DMS53 treated with DMSO at 0.1 percent for 48 hours (cell line): ENCODE data around the gene PDGFRB.

Experiments used
- DNase-seq: peaks from one replicate; lab custom pipeline; 2025; ENCODE audit not compliant: unreplicated experiment; lab: John Stamatoyannopoulos, UW

The PDGFRB gene

DNA sequence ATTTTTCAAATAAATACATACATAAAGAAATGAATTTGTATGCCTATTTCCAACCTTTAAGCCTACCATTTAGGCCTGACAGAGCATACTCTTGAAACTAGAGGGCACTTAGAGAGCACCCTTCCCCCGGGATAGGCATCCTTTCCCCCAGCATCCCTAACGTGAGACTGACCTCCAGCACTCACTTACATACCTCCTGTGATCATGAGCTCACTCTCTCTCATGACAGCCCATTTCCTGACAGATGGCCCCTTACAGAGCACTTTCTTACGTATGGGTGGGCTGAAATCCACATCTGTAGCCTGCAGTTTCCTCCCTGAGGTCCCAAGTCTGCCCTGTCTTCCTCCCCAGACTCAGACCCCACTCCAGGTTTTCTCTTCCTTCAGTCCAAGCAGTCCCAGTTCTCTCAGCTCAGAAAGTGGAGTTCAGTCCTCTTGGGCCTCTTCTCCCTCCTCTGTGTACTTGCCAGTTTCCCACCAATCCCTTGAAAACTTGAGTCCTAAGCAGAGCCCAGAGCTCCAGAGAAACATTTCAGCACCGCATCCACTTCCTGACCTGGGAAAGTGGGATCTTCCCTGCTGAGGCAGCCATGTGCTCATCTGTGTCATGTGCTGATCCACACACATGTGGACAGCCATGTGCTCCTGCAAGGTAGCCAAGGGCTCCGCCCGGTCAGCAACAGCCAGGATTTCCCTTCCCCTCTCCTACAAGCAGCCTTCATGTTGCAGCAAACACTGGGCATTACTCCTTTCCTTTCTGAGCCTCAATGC, 8.8 kb upstream of the PDGFRB start:
- DNase-seq, result no peak

DNA sequence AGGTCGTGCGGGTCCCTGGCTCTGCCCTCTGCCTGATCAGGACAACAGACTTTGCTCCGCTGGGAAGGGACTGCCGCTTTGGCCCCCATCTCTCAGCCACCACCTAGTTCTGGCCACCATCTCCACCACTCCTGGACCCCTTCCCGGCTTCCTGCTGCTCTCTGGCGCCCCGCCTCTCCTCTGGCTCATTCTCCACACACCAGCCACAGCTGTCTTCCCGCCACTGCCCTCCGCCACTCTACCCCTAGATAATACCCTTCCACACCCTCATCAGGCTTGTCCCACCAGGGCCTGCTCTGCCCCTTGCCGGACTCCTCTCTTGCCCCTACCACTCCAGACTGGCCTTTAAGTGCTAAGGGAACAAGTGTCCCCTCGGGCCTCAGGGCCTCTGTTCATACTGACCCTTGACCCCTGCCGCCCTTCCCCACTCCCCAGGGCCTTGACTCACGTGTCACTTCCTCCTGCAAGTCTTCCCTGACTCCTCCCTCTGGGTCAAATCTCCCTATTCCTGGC, 8.0 kb upstream of the PDGFRB start:
- DNase-seq, result no peak

DNA sequence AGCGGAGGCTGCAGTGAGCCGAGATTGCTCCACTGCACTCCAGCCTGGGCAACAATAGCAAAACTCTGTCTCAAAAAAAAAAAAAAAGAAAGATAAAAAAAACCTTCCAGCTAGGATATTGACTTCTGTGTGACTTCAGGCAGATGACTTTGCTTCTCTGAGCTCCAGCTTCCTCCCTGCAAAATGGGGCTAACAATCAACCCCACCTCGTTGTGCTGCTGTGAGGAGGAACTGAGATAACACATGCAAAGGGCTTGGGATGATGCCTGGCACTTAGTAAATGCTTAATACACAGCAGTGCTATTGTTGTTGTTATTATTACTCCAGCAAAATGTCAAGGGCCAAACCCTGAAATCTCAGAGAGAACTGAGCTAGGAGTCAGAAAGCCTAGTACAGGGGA, 7.4 kb upstream of the PDGFRB start:
- no peak for DNase-seq

DNA sequence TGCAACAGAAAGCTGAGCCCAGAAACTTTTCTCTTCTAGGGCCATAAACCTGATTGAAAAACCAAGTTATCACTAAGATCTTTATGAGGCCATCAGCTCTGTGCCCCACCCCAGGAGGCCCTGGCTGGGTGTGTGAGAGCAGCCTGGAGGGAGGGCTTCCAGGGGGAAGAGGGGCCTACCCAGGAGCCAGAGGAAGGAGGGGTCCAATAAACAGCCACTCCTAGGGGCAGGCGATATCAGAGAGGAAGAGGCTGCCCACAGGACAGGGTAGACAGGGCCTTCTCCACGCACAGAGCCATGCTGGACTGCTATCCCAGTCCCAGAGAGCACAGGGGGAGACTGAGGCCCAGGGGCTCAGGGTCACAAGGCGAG, 6.5 kb upstream of the PDGFRB start:
- no peak for DNase-seq

DNA sequence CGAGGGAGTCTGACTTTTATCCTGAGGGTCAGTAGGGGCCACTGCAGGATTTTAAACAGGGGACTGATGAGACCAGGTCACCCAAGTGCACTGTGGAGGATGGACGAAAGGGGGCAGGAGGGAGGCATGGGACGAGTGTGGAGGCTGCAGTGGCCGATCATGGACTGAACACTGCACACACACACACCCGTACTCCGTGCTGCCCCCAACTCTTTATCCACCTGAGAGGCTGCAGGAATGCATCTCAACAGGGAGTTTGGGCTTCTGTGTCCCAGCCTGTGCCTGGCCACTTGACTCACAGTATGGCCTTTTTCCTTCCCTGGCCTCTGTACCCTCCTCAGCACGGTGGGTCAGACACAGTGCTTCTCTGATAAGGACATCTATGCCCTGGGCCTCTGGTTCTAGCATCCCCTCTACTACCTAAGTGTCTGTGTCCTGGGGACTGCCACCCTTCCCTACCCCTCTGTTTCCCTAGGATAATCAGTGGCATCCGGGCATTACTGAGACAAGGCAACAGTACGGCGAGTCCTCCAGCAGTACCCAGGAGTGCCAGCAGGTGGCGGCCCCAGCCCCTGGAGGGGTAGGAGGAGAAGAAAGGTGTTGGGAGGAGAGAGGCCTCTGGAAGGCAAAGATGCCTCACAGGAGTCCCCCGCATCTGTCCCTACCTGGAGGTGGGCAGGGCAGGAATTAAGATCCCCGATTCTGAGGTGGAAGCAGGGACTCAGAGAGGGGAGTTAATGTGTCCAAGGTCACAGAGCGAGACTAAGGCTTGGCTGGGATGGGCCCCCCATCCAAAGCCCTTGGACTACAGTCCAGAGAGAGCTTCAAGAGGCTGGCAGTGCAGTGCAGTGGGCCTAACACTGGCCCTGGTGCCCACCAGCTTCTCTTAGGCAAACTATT, 5.8 kb upstream of the PDGFRB start:
- DNase-seq, result peak; percentile 66

DNA sequence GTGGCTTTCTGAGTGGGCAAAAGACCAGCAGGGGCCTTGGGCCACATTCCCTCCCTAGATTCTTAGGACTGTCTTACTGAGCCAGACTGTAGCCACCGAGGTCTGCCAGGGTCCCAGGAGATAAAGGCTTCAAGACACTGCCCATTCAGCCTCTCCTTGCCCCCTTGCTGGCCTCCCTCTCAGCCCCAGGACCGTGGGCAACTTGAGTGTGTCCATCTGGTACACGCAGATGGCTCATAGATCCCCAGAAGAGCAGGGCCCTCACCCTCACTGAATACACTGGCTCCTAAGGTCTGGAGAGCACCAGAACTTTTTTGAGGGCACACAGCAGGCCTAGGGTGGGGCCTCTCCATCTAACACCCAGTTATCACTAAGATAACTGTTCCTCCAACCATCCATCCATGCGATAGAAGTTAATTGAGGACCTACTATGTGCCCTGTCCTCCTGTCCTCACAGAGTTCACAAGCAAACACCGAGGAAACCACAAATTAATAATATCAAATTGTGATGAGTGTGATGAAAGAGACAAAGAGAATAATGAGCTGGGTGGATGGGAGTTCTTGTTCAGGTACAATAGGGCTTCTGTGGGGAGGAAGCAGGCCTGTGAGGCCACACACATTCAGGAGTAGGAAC, 4.9 kb upstream of the PDGFRB start:
- DNase-seq, result no peak

DNA sequence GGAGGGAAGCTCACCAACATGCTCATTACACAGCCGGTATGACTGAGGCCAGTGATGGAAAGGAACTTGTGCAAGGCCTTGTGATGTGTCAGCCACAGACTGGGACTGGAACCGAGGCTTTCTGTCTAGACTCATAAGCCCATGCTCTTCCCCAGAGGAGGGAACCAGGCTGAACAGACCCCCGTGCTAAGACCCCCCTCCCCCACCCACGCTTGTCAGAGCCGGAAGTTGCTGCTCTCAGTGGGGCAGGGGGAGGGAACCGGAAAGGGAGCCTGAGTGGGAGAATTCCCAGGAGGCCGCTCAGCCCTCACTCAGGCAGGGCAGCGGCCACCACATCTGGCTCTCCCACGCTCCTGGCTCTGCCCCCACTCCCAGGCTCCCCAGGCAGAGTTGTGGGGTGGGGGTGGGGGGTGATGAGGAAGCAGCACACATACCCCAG, 4.1 kb upstream of the PDGFRB start:
- no peak for DNase-seq

DNA sequence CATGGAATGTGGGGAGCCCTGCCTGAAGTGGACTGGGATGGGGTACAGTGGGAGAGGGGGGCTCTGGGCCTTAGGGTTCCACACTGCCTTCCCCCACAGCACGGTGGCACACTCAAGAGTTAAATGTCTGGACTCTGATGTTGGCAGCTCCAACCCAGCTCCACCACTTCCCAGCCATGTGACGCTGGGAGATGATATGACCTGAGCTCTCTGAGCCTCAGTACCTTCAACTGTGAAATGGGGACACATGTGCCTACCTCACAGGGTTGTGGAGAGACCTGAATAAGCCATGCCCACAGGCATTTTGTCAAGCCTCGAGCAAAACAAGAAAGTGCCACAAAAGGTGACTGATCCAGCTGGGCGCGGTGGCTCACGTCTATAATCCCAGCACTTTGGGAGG, 3.4 kb upstream of the PDGFRB start:
- DNase-seq, result no peak

DNA sequence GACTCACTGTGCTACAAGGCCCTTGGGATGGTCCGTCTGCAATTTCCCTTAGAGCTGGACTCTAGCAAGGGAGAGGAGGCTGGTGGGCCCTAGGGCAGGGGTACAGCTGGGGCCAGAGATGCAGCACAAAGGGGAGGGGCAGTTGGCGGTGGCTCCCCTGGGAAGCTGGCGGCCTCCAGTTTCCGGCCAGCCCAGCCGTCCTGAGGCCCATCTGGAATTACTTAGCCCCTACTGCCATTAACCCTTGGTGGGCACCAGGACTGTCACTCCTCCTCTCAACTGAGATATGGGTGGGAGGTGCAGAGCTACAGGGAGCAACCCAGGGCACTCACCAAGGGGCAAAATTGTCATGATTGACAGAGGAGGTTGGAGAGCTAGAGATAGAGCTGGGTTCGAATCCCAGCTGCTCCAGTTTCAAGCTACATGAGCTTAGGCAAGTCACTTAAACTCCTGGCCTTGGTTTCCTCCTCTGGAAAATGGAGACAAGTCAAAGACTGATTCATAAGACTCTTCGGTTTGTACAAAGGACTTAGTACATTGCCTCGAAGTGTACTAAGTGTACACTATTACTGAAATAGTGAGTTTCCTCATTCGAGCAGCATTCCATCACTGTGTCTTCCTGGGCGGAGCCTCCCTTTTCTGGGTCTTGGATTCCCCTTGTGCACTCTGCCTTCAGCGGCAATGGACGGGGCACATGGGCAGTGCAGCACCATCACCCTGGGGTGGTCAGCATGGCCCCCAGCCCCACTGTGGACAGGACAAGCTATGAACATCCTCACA, 2.7 kb upstream of the PDGFRB start:
- DNase-seq, result no peak

DNA sequence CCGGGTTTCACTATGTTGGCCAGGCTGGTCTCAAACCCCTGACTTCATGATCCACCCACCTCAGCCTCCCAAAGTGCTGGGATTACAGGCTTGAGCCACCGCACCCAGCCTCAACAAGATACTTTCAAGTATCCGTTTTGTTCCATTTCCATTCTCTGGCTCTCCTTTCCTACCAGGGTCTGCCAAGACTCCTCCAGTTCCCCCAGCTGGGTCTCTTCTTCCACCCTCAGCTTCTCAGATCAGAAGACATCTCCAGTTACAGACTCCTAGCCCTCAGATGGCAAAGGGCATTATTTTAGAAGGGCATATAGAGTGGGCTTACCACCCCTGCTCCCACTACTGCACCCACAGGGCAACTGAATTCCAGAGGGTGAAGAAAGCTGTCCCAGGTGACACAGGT, 1.5 kb upstream of the PDGFRB start:
- DNase-seq, result no peak

DNA sequence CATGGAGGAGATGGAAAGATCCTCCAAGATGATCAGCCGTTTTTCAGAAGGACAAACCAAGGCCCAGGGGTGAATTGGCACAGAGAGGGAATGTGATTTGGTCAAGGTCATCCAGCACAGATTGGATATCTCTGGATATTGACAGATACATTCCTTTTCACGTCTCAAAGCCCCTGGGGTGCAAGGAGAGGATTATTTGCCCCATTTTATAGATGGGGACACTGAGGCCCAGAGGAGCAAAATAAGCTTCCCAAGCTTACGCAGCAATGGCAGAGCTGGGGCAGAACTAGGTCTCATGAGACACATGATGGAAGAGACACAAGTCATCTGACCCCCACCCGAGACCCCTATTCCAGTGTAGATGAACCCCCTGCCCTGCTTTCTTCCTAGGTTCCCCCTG, 895 bp upstream of the PDGFRB start:
- DNase-seq, result no peak

DNA sequence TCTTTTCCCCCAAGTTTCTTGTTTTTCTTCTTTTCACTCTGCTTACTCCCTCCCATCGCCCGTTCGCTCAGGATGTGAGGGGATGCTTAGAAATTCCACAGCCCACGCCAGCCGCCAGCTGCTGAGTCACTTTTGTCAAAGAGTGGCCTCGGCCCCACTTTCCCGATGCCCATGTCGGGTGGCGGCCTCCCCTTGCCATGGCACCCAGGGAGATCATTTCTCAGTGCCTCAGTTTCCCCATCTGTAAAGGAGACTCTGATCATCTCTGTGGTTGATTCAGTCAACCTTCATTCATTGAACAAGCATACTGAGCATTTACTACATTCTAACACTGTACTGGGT, 353 bp upstream of the PDGFRB start:
- no peak for DNase-seq

DNA sequence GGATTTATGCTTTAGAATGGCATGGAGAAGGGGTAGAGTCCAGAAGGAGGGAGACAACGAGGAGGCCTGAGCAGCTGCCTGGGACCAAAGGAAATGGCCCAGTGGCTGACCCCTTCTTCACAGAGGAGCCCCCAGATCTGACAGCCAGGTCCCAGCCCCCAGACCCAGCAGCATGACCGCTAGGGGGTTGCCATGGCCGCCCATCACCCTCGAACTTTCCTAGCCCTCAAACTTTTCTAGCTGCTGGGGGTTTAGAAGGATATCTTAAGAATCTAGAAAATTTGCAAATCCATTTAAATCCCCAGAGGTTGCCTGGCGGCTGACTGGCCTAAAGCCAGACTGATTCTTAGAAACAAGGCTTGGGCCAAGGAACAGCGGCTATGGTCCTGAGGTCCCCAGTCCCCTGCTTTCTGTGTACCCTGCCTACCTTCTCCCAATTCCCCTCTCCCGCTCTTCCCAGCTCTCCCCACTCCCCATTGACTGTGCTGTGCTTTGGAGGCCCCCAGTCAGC, 972 bp downstream of the PDGFRB start:
- no peak for DNase-seq

DNA sequence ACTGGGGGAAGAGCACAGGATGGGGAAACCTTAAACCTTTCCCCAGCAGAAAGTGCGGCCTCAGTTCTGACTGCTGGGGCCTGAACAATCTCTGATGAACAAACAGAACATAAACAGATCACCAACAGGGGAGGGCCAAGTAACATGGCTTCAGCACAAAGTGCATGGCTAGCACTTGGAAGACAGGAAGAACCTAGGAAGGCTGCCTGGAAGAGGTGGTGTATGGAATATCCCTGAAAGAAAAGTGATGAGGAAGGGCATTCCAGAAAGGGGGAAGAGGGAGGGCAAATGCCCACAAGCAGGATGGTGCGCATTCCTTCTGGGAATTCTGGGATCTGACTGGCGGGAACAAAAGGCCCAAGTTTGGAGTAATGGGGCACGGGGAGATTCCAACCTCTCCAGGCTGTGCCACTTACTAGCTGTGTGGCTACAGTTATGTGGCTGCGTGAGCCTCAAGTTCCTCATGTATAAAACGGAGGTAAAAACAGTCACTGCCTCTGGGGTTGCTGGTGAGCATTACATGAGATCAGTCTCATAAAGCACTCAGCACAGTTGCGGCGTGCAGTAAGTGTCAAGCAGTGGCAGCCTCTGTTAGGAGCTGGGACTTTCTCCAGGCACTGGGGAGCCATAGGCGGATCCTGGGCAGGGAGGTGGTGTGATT, 1.6 kb downstream of the PDGFRB start:
- no peak for DNase-seq

DNA sequence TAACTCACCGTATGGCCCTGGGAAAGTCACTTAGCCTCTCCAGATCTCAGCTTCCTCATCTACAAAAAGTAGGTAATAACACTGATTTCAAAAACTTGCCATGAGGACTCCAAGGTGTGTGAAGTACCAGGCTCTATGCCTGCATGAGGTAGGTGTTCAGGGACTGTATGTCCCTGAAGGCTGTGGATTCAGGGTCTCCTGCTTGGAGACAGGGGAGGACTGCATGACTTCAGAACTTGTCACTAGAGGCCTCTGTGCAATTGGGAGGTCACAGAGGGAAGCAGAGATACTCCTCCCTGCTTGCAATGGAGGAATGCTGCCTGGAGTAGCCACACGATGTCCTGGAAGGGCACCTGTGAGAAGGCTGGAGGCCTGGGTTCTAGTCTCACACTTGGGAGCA, 2.2 kb downstream of the PDGFRB start:
- DNase-seq, result no peak

DNA sequence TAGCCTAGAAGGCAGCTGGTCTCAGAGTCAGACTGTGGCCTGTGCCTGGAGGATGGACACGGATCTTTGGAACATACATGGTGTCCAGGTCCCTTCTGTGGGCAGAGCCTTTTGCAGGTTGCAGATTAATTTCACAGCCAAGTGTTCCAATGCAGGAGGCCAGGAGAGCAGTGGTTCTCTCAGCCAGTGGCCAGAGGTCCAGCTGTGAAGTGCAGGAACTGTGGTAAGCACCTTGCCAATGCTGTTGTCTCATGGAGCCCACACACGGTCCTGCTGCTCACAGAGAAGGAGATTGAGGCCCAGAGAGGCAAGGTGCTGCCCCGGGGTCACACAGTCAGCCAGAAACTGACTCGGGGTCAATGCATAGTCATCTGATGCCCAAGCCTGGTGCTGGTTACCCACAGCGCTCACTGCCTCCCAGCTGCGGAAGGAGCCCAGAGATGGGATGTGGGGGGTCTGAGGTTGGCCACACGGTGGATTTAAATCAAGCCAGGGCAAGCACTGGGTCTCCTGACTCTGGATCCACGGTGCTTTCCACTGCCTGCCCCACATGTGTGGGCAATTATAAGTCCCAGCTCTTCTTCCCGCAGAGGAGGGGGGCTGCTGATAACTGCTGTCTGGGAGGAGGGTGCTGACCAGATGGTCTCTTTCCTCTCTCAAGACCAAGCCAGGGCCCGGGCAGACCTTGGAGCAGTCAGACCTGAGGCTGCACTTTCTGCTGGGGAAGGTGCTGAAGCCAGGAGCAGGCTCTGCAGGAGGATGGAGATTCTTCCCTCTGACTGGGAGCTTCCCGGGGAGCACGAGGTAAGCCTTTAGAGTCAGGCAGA, 2.8 kb downstream of the PDGFRB start:
- DNase-seq, result no peak

DNA sequence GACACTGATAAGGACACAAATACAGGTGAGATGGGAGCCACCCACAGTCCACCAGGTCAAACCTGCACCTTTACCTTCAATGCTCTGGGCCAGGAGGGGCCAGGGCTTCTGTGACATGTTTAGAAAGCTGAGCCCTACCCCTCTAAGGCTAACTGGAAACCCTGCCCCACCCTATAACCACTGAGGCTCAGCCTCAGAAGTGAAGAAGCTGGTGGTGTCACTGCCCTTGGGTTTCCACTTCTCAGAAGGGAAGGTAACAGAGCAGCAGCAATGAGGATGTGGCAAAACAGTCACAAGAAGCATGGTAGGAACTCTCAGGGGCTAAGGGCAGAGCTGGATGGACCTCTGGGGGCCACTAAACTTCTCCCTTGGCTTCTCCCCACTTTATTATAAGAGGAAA, 6.0 kb downstream of the PDGFRB start:
- DNase-seq, result no peak

DNA sequence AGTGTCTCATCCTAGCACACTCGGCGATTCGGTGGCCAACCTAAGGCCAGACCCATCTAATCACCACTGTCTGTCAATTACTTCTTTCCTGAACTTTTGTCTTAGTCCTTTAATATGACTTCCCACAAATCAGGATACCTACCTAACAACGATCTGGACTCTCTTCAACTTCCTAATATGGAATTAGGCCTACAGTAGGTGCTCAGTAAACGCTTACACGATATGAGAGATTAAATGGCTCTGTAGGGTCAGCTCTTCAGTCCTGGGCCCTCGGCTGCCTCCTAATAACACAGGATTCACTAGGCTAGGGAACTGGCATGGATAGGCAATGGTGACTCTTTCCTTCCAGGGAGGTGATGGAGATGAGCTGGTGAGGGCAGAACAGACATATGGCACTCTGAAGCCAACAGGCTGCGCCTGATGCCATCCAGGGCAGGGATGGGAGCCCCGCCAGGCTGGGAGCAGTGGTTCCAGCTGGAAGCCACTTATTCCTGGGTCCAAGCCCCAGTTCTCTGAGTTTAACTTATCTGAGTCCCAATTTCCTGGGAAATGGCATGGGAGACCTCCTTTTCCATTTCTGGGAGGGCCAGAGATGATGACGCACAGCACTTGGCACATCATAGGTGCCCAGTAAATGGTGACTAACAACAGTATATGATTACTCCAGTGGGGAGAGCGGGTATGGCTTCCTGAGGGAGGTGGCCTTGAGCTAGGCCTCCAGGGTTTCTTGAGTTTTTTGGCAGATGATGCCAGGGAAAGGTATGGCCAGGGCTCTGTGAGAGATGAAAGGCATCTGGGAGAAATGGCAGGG, 7.3 kb downstream of the PDGFRB start:
- DNase-seq, result no peak

DNA sequence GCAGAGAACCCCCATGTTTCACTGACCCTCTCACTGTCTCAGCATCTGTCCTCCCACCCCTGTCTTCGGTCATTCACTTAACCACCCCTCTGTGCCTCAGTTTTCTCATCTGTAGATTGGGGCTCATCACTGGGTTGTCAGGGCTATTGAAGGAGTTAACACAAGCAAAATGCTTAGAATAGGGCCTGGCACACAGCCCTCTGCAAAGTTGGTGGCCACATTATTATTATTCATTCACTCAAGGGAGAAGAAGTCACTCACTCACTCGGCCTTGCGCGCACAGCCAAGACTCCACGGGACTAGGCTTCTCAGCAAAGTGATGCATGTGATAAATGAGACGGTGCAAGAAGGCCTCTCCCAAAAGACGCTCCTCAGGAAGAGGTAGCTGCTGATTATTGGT, 8.0 kb downstream of the PDGFRB start:
- DNase-seq, result no peak
